Activated CD8-positive, alpha-beta T cell treated with anti-CD3 and anti-CD28 coated beads for 36 hours (primary cell): ENCODE data around the gene RPRD2. TPM values are rescaled to one million over a fixed set of nuclear protein-coding genes. Genes with fewer than 3 reads are reported as not detected.

ENCODE experiments used
- ATAC-seq: fragments of 200-7000 bp; cut with Tn5 transposase; one replicate; pipeline ENCODE4 v1.10.0; 2021; ENCODE audit warnings: mild to moderate bottlenecking, moderate library complexity
- CTCF ChIA-PET: fragments of 350-600 bp; sonication (Branson Sonifier 250); formaldehyde crosslinking; loops from one replicate; lab custom pipeline; 2021; ENCODE audit warnings: antibody characterized with exemption; lab: Charles Lee
- POLR2A ChIA-PET: fragments of 350-600 bp; sonication (Branson Sonifier 250); formaldehyde crosslinking; loops from one replicate; lab custom pipeline; 2021; ENCODE audit warnings: antibody characterized with exemption; lab: Charles Lee
- DNase-seq: peaks from one replicate; pipeline ENCODE4 v3.0.0-alpha.2; 2020
- H3K27ac Mint-ChIP-seq: one replicate; pipeline ENCODE4 v1.8.0; 2021; ENCODE audit warnings: mild to moderate bottlenecking, mixed read lengths
- H3K27me3 Mint-ChIP-seq: one replicate; pipeline ENCODE4 v1.8.0; 2021; ENCODE audit warnings: mixed read lengths
- H3K36me3 Mint-ChIP-seq: one replicate; pipeline ENCODE4 v1.8.0; 2021; ENCODE audit warnings: low read depth, mixed read lengths
- H3K4me1 Mint-ChIP-seq: one replicate; pipeline ENCODE4 v1.8.0; 2021; ENCODE audit warnings: low read depth, mixed read lengths
- H3K4me3 Mint-ChIP-seq: one replicate; pipeline ENCODE4 v1.8.0; 2021; ENCODE audit warnings: mild to moderate bottlenecking, moderate library complexity, mixed read lengths
- H3K9me3 Mint-ChIP-seq: one replicate; pipeline ENCODE4 v1.8.0; 2021; ENCODE audit warnings: mixed read lengths
- intact Hi-C: fragments of 100-400 bp; cut with micrococcal nuclease; formaldehyde crosslinking; loops from one replicate; pipeline ENCODE4 v1.10.0; 2022
- total RNA-seq, 2 experiments: library from RNA; stranded (reverse); gene quantifications; one replicate each; pipeline ENCODE4 v1.2.3, GENCODE V29; 2021
- TF ChIP-seq, protein P1 (sequence below): fragments of 200-600 bp; IDR thresholded peaks from one replicate; pipeline ENCODE4 v1.8.0; 2022; ENCODE audit warnings: antibody characterized with exemption, mild to moderate bottlenecking

The RPRD2 gene
- total RNA-seq, 2 experiments from 2014 or later = 17.6 to 19.4 TPM

DNA sequence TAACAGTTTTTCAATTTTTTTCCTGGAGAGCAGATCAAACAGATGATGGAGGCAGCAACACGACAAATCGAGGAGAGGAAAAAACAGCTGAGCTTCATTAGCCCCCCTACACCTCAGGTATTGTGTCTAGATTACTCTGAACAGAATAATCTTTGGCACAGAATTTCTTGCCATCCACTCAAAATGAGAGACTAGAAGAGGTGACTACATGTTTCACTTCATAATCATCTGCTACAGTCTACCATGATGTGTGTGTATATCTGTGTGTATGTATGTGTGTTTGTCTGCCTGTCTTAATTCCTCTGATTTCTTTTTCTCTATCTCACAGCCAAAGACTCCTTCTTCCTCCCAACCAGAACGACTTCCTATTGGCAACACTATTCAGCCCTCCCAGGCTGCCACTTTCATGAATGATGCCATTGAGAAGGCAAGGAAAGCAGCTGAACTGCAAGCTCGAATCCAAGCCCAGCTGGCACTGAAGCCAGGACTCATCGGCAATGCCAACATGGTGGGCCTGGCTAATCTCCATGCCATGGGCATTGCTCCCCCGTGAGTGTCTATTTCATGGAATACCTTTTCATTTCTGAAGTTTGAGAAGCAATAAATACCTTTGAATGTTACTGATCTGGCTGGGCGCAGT, 31.2 kb upstream of the RPRD2 start:
- ChIA-PET POLR2A (interaction anchor here (1.0 to 1.3 kb wide), 2 partner anchors 8 to 9 kb away, joined by 3 to 4 read pairs; no protein-coding TSS in a partner anchor), CTCF (no interaction called here)
- TF ChIP-seq, protein P1, sequence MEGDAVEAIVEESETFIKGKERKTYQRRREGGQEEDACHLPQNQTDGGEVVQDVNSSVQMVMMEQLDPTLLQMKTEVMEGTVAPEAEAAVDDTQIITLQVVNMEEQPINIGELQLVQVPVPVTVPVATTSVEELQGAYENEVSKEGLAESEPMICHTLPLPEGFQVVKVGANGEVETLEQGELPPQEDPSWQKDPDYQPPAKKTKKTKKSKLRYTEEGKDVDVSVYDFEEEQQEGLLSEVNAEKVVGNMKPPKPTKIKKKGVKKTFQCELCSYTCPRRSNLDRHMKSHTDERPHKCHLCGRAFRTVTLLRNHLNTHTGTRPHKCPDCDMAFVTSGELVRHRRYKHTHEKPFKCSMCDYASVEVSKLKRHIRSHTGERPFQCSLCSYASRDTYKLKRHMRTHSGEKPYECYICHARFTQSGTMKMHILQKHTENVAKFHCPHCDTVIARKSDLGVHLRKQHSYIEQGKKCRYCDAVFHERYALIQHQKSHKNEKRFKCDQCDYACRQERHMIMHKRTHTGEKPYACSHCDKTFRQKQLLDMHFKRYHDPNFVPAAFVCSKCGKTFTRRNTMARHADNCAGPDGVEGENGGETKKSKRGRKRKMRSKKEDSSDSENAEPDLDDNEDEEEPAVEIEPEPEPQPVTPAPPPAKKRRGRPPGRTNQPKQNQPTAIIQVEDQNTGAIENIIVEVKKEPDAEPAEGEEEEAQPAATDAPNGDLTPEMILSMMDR = no peak
- Mint-ChIP-seq H3K27me3 (no peaks in the 10 kb centered on the region), H3K4me1 (peaks cover 2% of the 10 kb centered on the region), H3K9me3 (no peaks in the 10 kb centered on the region), H3K4me3 (no peak overlapping the region), H3K36me3 (peaks cover 50% of the 10 kb centered on the region), H3K27ac (no peak overlapping the region)
- intact Hi-C loops = no loop called here
- DNase-seq (no peak), ATAC-seq (no peak)

DNA sequence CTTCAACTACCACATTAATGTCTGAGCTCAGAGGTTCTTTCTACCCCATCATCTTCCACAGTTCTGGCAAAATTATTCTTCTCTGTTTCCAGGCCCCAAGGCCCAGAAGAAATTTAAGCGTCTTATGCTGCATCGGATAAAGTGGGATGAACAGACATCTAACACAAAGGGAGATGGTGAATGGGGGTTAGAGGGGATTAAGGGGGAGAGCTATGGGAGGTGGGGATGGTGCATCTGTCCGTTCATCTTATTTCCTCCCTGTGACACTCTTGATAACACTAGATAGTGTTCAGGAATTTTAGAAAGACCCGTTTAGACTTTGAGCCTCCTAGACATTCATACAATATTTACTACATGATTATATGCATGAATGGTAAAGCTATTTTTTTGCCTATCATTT, 17.6 kb upstream of the RPRD2 start:
- no peaks in the 10 kb centered on the region for H3K4me1 Mint-ChIP-seq
- intact Hi-C loops = no loop called here
- ChIA-PET POLR2A (interaction anchor here (0.6 to 0.9 kb wide), 4 partner anchors 9 to 18 kb away, joined by 3 to 5 read pairs (median 3); partner anchors contain the start of gene RPRD2), CTCF (interaction anchor here (0.8 kb wide), 1 partner anchor 20 kb away, joined by 3 read pairs; no protein-coding TSS in a partner anchor)
- TF ChIP-seq, protein P1 = no peak
- no peak overlapping the region for H3K4me3 Mint-ChIP-seq
- no peaks in the 10 kb centered on the region for H3K27me3 Mint-ChIP-seq
- ATAC-seq (no peak), DNase-seq (no peak)
- H3K27ac Mint-ChIP-seq = no peak overlapping the region
- peaks cover 45% of the 10 kb centered on the region for H3K36me3 Mint-ChIP-seq
- no peaks in the 10 kb centered on the region for H3K9me3 Mint-ChIP-seq

DNA sequence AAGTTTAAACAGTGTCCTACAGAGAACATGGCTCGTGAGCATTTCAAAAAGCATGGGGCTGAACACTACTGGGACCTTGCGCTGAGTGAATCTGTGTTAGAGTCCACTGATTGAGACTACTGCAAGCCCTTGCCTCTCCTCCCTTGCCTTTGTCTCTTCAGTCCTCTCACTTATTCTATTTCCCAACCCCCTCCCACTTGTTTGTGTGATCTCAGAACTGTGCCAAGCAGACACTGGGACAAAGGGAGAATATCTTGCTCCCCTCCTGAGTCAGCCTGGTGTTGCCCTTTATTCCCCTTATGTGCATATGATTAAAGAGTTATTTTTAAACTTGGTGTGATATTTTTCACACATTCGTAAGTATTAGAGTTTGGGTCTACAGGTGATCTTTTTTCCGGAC, 11.1 kb upstream of the RPRD2 start:
- CTCF ChIA-PET = no interaction called here
- no peak overlapping the region for H3K4me3 Mint-ChIP-seq
- H3K4me1 Mint-ChIP-seq = no peaks in the 10 kb centered on the region
- H3K9me3 Mint-ChIP-seq = no peaks in the 10 kb centered on the region
- POLR2A ChIA-PET = no interaction called here
- TF ChIP-seq, protein P1 = no peak
- ATAC-seq (no peak), DNase-seq (no peak)
- H3K27me3 Mint-ChIP-seq = no peaks in the 10 kb centered on the region
- intact Hi-C loops = no loop called here
- peaks cover 31% of the 10 kb centered on the region for H3K36me3 Mint-ChIP-seq
- H3K27ac Mint-ChIP-seq = no peak overlapping the region

DNA sequence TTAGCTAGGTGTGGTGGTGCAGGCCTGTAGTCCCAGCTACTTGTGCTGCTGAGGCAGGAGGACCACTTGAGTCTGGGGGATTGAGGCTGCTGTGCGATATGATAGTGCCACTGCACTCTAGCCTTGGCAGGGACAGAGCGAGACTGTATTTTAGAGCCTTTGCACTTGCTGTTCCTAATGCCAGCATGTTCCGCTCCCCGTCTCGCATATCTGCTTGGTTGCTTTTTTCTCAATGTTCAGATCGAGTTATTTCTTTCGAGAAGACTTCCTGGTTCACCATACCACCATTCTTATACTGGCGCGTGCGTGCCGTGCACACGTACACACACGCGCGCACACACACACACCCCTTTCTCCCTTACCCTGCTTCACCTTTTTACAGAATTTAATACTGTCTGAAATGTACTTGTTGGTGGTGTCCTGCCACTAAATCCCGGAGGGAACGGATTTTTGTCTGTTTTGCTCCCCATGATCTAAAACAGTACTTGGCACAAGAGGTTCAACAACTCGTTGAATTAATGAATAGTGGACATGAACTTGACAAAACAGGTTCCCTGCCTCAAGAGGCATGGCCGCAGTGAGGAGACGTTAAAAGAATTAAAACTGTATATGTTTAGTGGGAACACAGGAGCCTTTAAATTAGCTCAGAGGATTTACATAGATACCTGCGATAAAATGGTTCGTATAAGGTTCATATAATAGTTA, 1.1 kb upstream of the RPRD2 start:
- Mint-ChIP-seq H3K36me3 (peaks cover 28% of the 10 kb centered on the region), H3K4me3 (peak overlapping the region; percentile 83), H3K9me3 (no peaks in the 10 kb centered on the region), H3K4me1 (peaks cover 18% of the 10 kb centered on the region), H3K27ac (peak overlapping the region; percentile 98), H3K27me3 (no peaks in the 10 kb centered on the region)
- TF ChIP-seq, protein P1 = no peak
- ATAC-seq = no peak
- intact Hi-C loops = loop anchor here (10.0 kb wide), 1 partner anchor 72 kb away; no protein-coding TSS in a partner anchor
- DNase-seq = no peak
- ChIA-PET CTCF (interaction anchor here (0.7 to 1.8 kb wide), 3 partner anchors 46 to 904 kb away, joined by 3 to 4 read pairs (median 3); no protein-coding TSS in a partner anchor), POLR2A (interaction anchor here (1.0 to 1.8 kb wide), 6 partner anchors 9 to 199 kb away, joined by 3 to 4 read pairs (median 4); no protein-coding TSS in a partner anchor)
